PFSK-1 (cell line): ENCODE measurements around the gene PGAM1.

Experiments used
- FOXP2 ChIP-seq: optimal IDR thresholded peaks from 2 replicates; pipeline ENCODE3; 2011; ENCODE audit warnings: borderline replicate concordance, control low read depth, inconsistent platforms; ENCODE audit not compliant: insufficient read depth; ENCODE audit errors: extremely low read length, extremely low read depth
- POLR2AphosphoS5 ChIP-seq: IDR thresholded peaks from 2 replicates; pipeline ENCODE4 v1.6.1; 2012; ENCODE audit warnings: low read depth, mild to moderate bottlenecking, control low read depth, low read length, moderate library complexity
- REST ChIP-seq, 2 experiments: IDR thresholded peaks; 2 replicates each; pipeline versions ENCODE4 v1.6.1 to v1.8.0; 2011 to 2012; ENCODE audit warnings: low read depth in 2 of 2, low read length in 2 of 2, control low read depth in 1 of 2, inconsistent platforms in 1 of 2, mild to moderate bottlenecking in 1 of 2, moderate library complexity in 1 of 2; ENCODE audit not compliant: insufficient read depth in 1 of 2
- SIN3A ChIP-seq: IDR thresholded peaks from 2 replicates; pipeline ENCODE4 v1.6.1; 2012; ENCODE audit warnings: mild to moderate bottlenecking, low read length, moderate library complexity, borderline replicate concordance; ENCODE audit not compliant: insufficient read depth
- TAF1 ChIP-seq: IDR thresholded peaks from 2 replicates; pipeline ENCODE4 v1.6.1; 2012; ENCODE audit warnings: low read length, control low read depth, borderline replicate concordance; ENCODE audit not compliant: insufficient read depth

Gene PGAM1

GRCh38 chr10:97475936-97476594 is 50.1 kb downstream of the PGAM1 start:
- TF ChIP-seq TAF1 (no peak), FOXP2 (no peak), REST (IDR thresholded peaks at IDR 0.05; ENCODE audit: insufficient read depth in 1 of 2, low read depth in 2 of 2, low read length in 2 of 2) (no peak)

GRCh38 chr10:97479939-97480338 is 53.9 kb downstream of the PGAM1 start:
- no peak for TF ChIP-seq FOXP2
- TF ChIP-seq POLR2AphosphoS5, result no peak
- no peak for TF ChIP-seq TAF1
- TF ChIP-seq REST (IDR thresholded peaks at IDR 0.05; ENCODE audit: insufficient read depth in 1 of 2, low read depth in 2 of 2, low read length in 2 of 2), result no peak

- TF ChIP-seq SIN3A (no peak), POLR2AphosphoS5 (no peak), FOXP2 (no peak), TAF1 (no peak), REST (IDR thresholded peaks at IDR 0.05; ENCODE audit: insufficient read depth in 1 of 2, low read depth in 2 of 2, low read length in 2 of 2) (no peak)
Measured at GRCh38 chr10:97481071-97481470, 55.1 kb downstream of the PGAM1 start.

- TF ChIP-seq TAF1 (no peak), FOXP2 (no peak), POLR2AphosphoS5 (no peak), REST (IDR thresholded peaks at IDR 0.05; ENCODE audit: insufficient read depth in 1 of 2, low read depth in 2 of 2, low read length in 2 of 2) (no peak), SIN3A (no peak)
Measured at GRCh38 chr10:97482381-97482780, 56.4 kb downstream of the PGAM1 start.
